Hepatocyte (in vitro differentiated cells): ENCODE results near the gene SHE.

Source experiments
- CTCF ChIP-seq: fragments of 200-600 bp; sonication (generic); IDR thresholded peaks from 2 replicates; pipeline ENCODE4 v1.5.1; 2016; ENCODE audit warnings: antibody characterized with exemption, mild to moderate bottlenecking; ENCODE audit not compliant: poor library complexity
- EZH2phosphoT487 ChIP-seq: fragments of 200-600 bp; sonication (generic); IDR thresholded peaks from one replicate; pipeline ENCODE4 v1.6.1; 2018; ENCODE audit warnings: antibody characterized with exemption, mild to moderate bottlenecking, low read depth, moderate library complexity; ENCODE audit not compliant: unreplicated experiment, severe bottlenecking

DNA sequence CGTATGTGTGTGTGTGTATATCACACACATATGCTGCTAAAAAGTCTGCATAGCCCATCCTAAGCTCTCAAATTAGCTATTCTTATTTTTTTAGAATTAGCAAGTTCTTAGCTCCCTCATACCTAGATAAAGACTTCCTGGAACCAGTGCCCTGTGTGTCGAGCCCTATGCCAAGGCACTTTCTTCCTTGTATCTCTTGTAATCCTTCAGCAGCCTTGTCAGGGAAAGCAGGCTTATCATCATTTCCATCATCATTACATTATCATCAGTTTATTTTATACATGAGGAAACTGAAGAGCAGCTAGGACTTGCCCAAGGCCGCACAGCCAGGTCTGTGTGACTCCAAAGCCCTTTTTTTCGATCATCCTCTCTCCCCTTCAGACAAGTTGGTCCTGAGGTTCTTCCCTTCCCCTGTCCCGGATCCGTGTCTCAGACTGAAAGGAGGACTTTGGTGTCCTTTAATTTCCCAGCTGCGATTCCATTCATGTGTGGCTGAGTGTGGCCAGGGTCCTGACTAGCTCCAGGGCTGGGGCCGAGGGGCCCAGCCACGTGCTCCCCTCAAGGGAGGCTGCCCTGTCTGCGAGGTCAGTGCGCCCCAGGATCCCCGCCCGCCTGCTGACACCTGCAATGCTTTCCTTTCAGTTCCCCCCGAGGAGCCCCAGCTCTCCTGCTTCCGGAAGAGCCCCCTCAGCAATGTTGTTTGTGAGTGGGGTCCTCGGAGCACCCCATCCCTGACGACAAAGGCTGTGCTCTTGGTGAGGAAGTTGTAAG is 72.2 kb downstream of the SHE start:
- TF ChIP-seq CTCF (no peak), EZH2phosphoT487 (no peak)
